Astrocyte of the spinal cord (primary cell): ENCODE data around the gene ELFN1.

ENCODE experiments used
- DNase-seq: peaks from one replicate; pipeline ENCODE4 v3.0.0; 2011; ENCODE audit warnings: low read depth, low spot score
- H3K4me3 ChIP-seq: 2 replicates; pipeline ENCODE4 v1.5.1; 2011; ENCODE audit warnings: low read depth, mild to moderate bottlenecking, low read length, moderate library complexity
- in situ Hi-C: cut with HindIII; loops from 2 replicates; pipeline ENCODE4 v1.10.0; 2017; ENCODE audit warnings: low sequenced_read_pairs
- TF ChIP-seq, protein P1 (sequence below): IDR thresholded peaks from 2 replicates; pipeline ENCODE4 v1.5.1; 2012; ENCODE audit warnings: low read depth, mild to moderate bottlenecking, low read length, inconsistent platforms

Gene ELFN1

DNA sequence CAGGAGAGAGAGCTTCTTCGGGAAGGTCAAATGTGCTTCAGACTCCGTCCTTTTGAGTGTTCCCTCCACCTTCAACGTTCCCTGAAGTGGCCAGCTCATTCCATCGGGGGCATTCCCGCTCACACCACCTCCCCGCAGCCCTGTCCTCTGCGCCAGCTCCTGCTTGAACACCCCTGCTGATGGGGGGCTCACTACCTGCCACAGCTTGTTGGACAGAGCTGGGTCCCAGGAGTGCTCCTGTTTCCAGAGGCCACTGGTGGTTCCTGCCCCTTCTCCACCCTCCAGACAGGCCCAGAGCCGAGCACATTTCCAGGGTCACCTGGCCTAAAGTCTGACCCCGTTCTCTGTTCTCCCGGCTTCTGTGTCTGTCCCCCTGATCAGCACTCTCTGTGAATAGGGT lies 67.4 kb downstream of the ELFN1 start:
- H3K4me3 ChIP-seq: no peak overlapping the region
- in situ Hi-C loops: no loop called here
- TF ChIP-seq, protein P1, sequence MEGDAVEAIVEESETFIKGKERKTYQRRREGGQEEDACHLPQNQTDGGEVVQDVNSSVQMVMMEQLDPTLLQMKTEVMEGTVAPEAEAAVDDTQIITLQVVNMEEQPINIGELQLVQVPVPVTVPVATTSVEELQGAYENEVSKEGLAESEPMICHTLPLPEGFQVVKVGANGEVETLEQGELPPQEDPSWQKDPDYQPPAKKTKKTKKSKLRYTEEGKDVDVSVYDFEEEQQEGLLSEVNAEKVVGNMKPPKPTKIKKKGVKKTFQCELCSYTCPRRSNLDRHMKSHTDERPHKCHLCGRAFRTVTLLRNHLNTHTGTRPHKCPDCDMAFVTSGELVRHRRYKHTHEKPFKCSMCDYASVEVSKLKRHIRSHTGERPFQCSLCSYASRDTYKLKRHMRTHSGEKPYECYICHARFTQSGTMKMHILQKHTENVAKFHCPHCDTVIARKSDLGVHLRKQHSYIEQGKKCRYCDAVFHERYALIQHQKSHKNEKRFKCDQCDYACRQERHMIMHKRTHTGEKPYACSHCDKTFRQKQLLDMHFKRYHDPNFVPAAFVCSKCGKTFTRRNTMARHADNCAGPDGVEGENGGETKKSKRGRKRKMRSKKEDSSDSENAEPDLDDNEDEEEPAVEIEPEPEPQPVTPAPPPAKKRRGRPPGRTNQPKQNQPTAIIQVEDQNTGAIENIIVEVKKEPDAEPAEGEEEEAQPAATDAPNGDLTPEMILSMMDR: no peak
- no peak for DNase-seq

DNA sequence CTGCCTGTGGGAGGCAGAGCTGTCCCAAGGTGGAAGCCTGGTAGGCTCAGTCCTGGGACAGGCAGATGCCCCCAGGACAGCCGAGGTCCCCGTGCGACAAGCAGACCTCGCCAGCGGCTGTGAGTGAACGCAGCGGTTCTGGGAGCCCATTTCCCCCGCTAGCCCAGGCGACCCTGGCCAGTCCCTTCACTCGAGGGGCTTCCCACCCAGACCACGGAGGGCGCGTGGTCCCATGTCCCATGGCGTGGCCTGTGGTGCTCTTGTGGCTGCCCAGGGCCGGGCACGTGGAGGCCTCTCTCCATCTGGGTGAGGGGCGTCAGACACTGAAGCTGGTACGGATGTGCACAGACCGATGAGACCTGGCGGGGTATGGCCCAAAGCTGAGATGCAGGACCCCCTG lies 67.9 kb downstream of the ELFN1 start:
- no peak overlapping the region for H3K4me3 ChIP-seq
- in situ Hi-C loops: no loop called here
- TF ChIP-seq, protein P1: no peak
- no peak for DNase-seq

DNA sequence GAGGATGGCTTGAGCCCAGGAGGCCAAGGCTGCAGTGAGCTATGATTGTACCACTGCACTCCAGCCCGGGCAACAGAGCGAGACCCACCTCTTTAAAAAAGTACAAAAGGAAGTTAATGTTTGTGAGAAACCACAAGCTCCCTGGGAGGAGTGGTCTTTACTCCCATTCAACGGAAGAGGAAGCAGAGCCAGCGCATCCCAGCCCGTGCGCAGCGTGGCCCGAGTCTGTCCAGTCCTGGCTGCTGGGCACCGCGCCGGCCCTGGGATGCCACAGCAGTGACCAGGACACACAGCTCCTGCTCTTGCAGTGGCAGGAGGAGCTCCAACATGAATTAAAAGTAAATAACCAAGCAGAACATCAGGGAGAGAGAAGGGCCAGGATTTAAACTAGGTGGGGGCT lies 68.4 kb downstream of the ELFN1 start:
- H3K4me3 ChIP-seq: no peak overlapping the region
- TF ChIP-seq, protein P1: no peak
- DNase-seq: no peak

GRCh38 chr7:1738956-1739355 lies 68.9 kb downstream of the ELFN1 start:
- in situ Hi-C loops: no loop called here
- TF ChIP-seq, protein P1: no peak
- no peak for DNase-seq
- H3K4me3 ChIP-seq: no peak overlapping the region

More for the DNA sequence above, 68.4 kb downstream of the ELFN1 start:
- in situ Hi-C loops: no loop called here

GRCh38 chr7:1739593-1739992 lies 69.5 kb downstream of the ELFN1 start:
- in situ Hi-C loops: no loop called here
- DNase-seq: no peak
- TF ChIP-seq, protein P1: no peak
- no peak overlapping the region for H3K4me3 ChIP-seq

- TF ChIP-seq, protein P1: no peak
- DNase-seq: no peak
- H3K4me3 ChIP-seq: no peak overlapping the region
- in situ Hi-C loops: no loop called here
Observed at GRCh38 chr7:1740214-1740613, 70.1 kb downstream of the ELFN1 start.

DNA sequence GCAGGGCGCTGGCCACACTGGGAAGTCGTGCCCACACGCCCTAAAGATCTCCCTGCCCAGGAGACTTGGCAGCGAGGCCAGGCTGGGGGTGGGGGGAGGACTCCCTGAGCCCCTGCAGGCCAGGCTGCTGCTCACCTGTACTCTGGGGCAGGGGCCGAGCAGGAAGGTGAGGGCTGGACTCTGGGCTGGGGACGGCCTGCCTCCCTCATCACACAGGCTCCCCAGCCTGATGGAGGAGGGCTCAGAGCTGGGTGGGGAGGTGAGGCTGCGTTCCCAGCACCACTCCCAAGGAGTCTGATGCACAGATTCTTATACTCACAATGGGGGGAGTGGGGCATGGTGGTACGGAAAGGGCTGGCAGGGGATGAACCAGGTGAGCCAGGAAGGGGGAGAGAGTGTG lies 71.2 kb downstream of the ELFN1 start:
- in situ Hi-C loops: no loop called here
- TF ChIP-seq, protein P1: no peak
- DNase-seq: no peak
- H3K4me3 ChIP-seq: no peak overlapping the region
